DOHH2 (cell line): ENCODE results near the gene CLK4.

Experiments
- H3F3A ChIP-seq: fragments of 200-600 bp; sonication (generic), shearing (Covaris generic); 2 replicates; pipeline ENCODE4 v1.6.0; 2016; ENCODE audit warnings: antibody characterized with exemption, mild to moderate bottlenecking; ENCODE audit not compliant: control insufficient read depth, insufficient read depth
- H3K27ac ChIP-seq: fragments of 200-600 bp; sonication (generic); 2 replicates; pipeline ENCODE4 v1.5.1; 2014; ENCODE audit warnings: low read depth, mild to moderate bottlenecking, low read length, moderate library complexity
- H3K27me3 ChIP-seq: fragments of 200-600 bp; sonication (generic); 2 replicates; pipeline ENCODE4 v1.6.1; 2014; ENCODE audit warnings: mild to moderate bottlenecking, low read length, mixed read lengths; ENCODE audit not compliant: control insufficient read depth
- H3K36me3 ChIP-seq: fragments of 200-600 bp; sonication (generic); 2 replicates; pipeline ENCODE4 v1.6.1; 2014; ENCODE audit warnings: mild to moderate bottlenecking, low read length, moderate library complexity, mixed read lengths; ENCODE audit not compliant: control insufficient read depth
- H3K4me1 ChIP-seq: fragments of 200-600 bp; sonication (generic); 2 replicates; pipeline ENCODE4 v1.6.1; 2014; ENCODE audit warnings: mild to moderate bottlenecking, low read length, mixed read lengths; ENCODE audit not compliant: control insufficient read depth
- H3K4me2 ChIP-seq: fragments of 200-600 bp; sonication (generic); 2 replicates; pipeline ENCODE4 v1.6.0; 2014; ENCODE audit warnings: mild to moderate bottlenecking, low read length, moderate library complexity
- H3K4me3 ChIP-seq: fragments of 200-600 bp; sonication (generic); 2 replicates; pipeline ENCODE4 v1.5.1; 2014; ENCODE audit warnings: mild to moderate bottlenecking, low read length, mixed read lengths
- H3K79me2 ChIP-seq: fragments of 200-600 bp; sonication (generic); 2 replicates; pipeline ENCODE4 v1.6.1; 2014; ENCODE audit warnings: mild to moderate bottlenecking, low read length, mixed read lengths; ENCODE audit not compliant: control insufficient read depth
- H3K9me2 ChIP-seq: fragments of 200-600 bp; sonication (generic); replicated peaks from 2 replicates; pipeline ENCODE4 v1.6.1; 2014; ENCODE audit warnings: mild to moderate bottlenecking, low read length, mixed read lengths; ENCODE audit not compliant: control insufficient read depth
- H3K9me3 ChIP-seq: fragments of 200-600 bp; sonication (generic); 2 replicates; pipeline ENCODE4 v1.6.1; 2014; ENCODE audit warnings: antibody characterized with exemption, low read length, mixed read lengths; ENCODE audit not compliant: control insufficient read depth, insufficient read depth
- H4K20me1 ChIP-seq: fragments of 200-600 bp; sonication (generic); 2 replicates; pipeline ENCODE4 v1.6.0; 2014; ENCODE audit warnings: low read depth, mild to moderate bottlenecking, antibody characterized with exemption, low read length, moderate library complexity; ENCODE audit not compliant: control insufficient read depth, insufficient read depth
- CTCF ChIP-seq: fragments of 200-600 bp; sonication (generic); IDR thresholded peaks from one replicate; pipeline ENCODE4 v1.5.1; 2014; ENCODE audit warnings: antibody characterized with exemption, mild to moderate bottlenecking, low read depth, low read length; ENCODE audit not compliant: poor library complexity, severe bottlenecking
- EZH2phosphoT487 ChIP-seq: fragments of 200-600 bp; sonication (generic); IDR thresholded peaks from 2 replicates; pipeline ENCODE4 v1.6.1; 2017; ENCODE audit warnings: borderline replicate concordance, mild to moderate bottlenecking, antibody characterized with exemption, low read length, moderate library complexity, mixed read lengths

CLK4 gene

GRCh38 chr5:178626484-178627258 is at the start of gene CLK4:
TSS of gene CLK4 (minus strand) at chr5:178627050. CDS start at chr5:178623416, 3,634 bp downstream.
- Histone ChIP-seq H3K27me3 (no peaks in the 10 kb centered on the region), H4K20me1 (peaks cover 4% of the 10 kb centered on the region; the same call in 1 of the 2 replicates), H3K4me3 (peak within 1 kb of the TSS; percentile 85), H3K9me2 (no peaks in the 10 kb centered on the region), H3K4me1 (peaks cover 39% of the 10 kb centered on the region), H3K9me3 (peaks cover 2% of the 10 kb centered on the region; the same call in 1 of the 2 replicates), H3K79me2 (peaks cover 52% of the 10 kb centered on the region), H3K4me2 (peak within 1 kb of the TSS; percentile 98), H3K27ac (peak within 1 kb of the TSS; percentile 51), H3F3A (peaks cover 5% of the 10 kb centered on the region; the same call in 1 of the 2 replicates), H3K36me3 (peaks cover 41% of the 10 kb centered on the region)
- no peak for TF ChIP-seq EZH2phosphoT487
- no peak for TF ChIP-seq CTCF

GRCh38 chr5:178675922-178676321 is 49.1 kb upstream of the CLK4 start:
- TF ChIP-seq EZH2phosphoT487 (no peak), CTCF (no peak)
- H3K27me3 ChIP-seq, result 0 out of 2 replicates have a peak, but pooled peaks cover 5% of the 10 kb centered on the region
- H4K20me1 ChIP-seq, result no peaks in the 10 kb centered on the region
- H3K9me3 ChIP-seq, result no peaks in the 10 kb centered on the region
- H3F3A ChIP-seq, result no peaks in the 10 kb centered on the region
- no peaks in the 10 kb centered on the region for H3K4me1 ChIP-seq
- no peak overlapping the region for H3K27ac ChIP-seq
- H3K9me2 ChIP-seq, result no peaks in the 10 kb centered on the region
- H3K36me3 ChIP-seq, result no peaks in the 10 kb centered on the region
- no peak overlapping the region for H3K4me2 ChIP-seq
- no peaks in the 10 kb centered on the region for H3K79me2 ChIP-seq
- no peak overlapping the region for H3K4me3 ChIP-seq

- Histone ChIP-seq H3K9me2 (no peaks in the 10 kb centered on the region), H3K27me3 (0 out of 2 replicates have a peak, but pooled peaks cover 5% of the 10 kb centered on the region), H3F3A (no peaks in the 10 kb centered on the region), H3K4me3 (no peak overlapping the region), H3K27ac (no peak overlapping the region), H4K20me1 (no peaks in the 10 kb centered on the region), H3K36me3 (no peaks in the 10 kb centered on the region), H3K9me3 (no peaks in the 10 kb centered on the region), H3K79me2 (no peaks in the 10 kb centered on the region), H3K4me2 (no peak overlapping the region), H3K4me1 (no peaks in the 10 kb centered on the region)
- TF ChIP-seq EZH2phosphoT487 (no peak), CTCF (no peak)
Observed at GRCh38 chr5:178674334-178674733, 47.5 kb upstream of the CLK4 start.
